ENCODE data around the gene GABARAP.

- TF ChIP-seq, protein P1, sequence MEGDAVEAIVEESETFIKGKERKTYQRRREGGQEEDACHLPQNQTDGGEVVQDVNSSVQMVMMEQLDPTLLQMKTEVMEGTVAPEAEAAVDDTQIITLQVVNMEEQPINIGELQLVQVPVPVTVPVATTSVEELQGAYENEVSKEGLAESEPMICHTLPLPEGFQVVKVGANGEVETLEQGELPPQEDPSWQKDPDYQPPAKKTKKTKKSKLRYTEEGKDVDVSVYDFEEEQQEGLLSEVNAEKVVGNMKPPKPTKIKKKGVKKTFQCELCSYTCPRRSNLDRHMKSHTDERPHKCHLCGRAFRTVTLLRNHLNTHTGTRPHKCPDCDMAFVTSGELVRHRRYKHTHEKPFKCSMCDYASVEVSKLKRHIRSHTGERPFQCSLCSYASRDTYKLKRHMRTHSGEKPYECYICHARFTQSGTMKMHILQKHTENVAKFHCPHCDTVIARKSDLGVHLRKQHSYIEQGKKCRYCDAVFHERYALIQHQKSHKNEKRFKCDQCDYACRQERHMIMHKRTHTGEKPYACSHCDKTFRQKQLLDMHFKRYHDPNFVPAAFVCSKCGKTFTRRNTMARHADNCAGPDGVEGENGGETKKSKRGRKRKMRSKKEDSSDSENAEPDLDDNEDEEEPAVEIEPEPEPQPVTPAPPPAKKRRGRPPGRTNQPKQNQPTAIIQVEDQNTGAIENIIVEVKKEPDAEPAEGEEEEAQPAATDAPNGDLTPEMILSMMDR (IDR thresholded peaks at IDR 0.05) = no peak
- TF ChIP-seq EZH2 (IDR thresholded peaks at IDR 0.05; ENCODE audit: borderline replicate concordance, insufficient read depth, low read depth, low read length, poor library complexity, severe bottlenecking) = no peak
These were observed 8.6 kb downstream of the GABARAP start for GRCh38 chr17:7233701-7234082.

Data from B cell (primary cell).